Tibial nerve (tissue), 4 donors: ENCODE data around the gene SLC26A11. TPM values are rescaled to one million over a fixed set of nuclear protein-coding genes. Genes with fewer than 3 reads are reported as not detected.
"Not testable (repeated sequence)": the region's sequence is repeated elsewhere in the genome, so short reads cannot be mapped to it uniquely, and the experiment has no call there.

ENCODE experiments used
- DNase-seq, 2 donors: peaks; one replicate each; pipeline ENCODE4 v3.0.0-alpha.2; 2019; ENCODE audit warnings: low spot score in 2 of 2
- H3K27ac ChIP-seq, 4 donors: fragments of 200-600 bp; sonication (generic) in 3 of 4; one replicate each; pipeline ENCODE4 v1.5.1; 2017 to 2019; ENCODE audit warnings: mild to moderate bottlenecking in 1 of 4
- H3K27me3 ChIP-seq, 2 donors: fragments of 200-600 bp; sonication (generic) in 1 of 2; one replicate each; pipeline versions ENCODE4 v1.5.1 to v1.6.0; 2017 to 2019
- H3K36me3 ChIP-seq, 3 donors: fragments of 200-600 bp; sonication (generic); one replicate each; pipeline ENCODE4 v1.5.1; 2018 to 2019
- H3K4me1 ChIP-seq, 4 donors: fragments of 200-600 bp; sonication (generic) in 3 of 4; one replicate each; pipeline ENCODE4 v1.5.1; 2017 to 2019
- H3K4me3 ChIP-seq, 4 donors: fragments of 200-600 bp; sonication (generic) in 3 of 4; one replicate each; pipeline ENCODE4 v1.5.1; 2017 to 2019; ENCODE audit warnings: mild to moderate bottlenecking in 1 of 4, moderate library complexity in 1 of 4
- H3K9me3 ChIP-seq, 4 donors: fragments of 200-600 bp; sonication (generic) in 3 of 4; one replicate each; pipeline ENCODE4 v1.5.1; 2017 to 2019
- EP300 ChIP-seq, 2 donors: sonication (generic); formaldehyde crosslinking; IDR thresholded peaks; one replicate each; pipeline ENCODE4 v1.6.1; 2017; ENCODE audit warnings: antibody characterized with exemption in 2 of 2, mild to moderate bottlenecking in 1 of 2
- POLR2A ChIP-seq, 2 donors: fragments of 450-650 bp; IDR thresholded peaks; one replicate each; pipeline ENCODE4 v1.6.1; 2017; ENCODE audit warnings: antibody characterized with exemption in 2 of 2, mild to moderate bottlenecking in 2 of 2, moderate library complexity in 2 of 2
- WGBS, 2 donors: methylation state at CpG; one replicate each; pipeline ENCODE4 v1.1.5; 2018; 5-methylcytosine and 5-hydroxymethylcytosine counted together
- total RNA-seq, 4 donors: library from RNA; depleted of rRNA; stranded (reverse); fragments of >200 nt; gene quantifications; one replicate each; pipeline ENCODE4 v1.1.0, GENCODE V29; 2016
- TF ChIP-seq, protein P1 (sequence below), 5 experiments: fragments of 200-600 bp in 3 of 5; fragments of 450-650 bp in 2 of 5; sonication (generic) in 3 of 5; IDR thresholded peaks; one replicate each; pipeline ENCODE4 v1.5.1; 2016 to 2019; ENCODE audit warnings: antibody characterized with exemption in 5 of 5, mild to moderate bottlenecking in 3 of 5, moderate library complexity in 2 of 5

SLC26A11 gene
- total RNA-seq, 4 donors from 2014 or later, result 14.4 to 44.7 (median 21.5) TPM

GRCh38 chr17:80274331-80274730, 54.1 kb downstream of the SLC26A11 start:
- WGBS, 2 donors, result 81 to 84% methylated on average over 8 to 9 of the region's 9 CpGs
- no peak overlapping the region for H3K27ac ChIP-seq

DNA sequence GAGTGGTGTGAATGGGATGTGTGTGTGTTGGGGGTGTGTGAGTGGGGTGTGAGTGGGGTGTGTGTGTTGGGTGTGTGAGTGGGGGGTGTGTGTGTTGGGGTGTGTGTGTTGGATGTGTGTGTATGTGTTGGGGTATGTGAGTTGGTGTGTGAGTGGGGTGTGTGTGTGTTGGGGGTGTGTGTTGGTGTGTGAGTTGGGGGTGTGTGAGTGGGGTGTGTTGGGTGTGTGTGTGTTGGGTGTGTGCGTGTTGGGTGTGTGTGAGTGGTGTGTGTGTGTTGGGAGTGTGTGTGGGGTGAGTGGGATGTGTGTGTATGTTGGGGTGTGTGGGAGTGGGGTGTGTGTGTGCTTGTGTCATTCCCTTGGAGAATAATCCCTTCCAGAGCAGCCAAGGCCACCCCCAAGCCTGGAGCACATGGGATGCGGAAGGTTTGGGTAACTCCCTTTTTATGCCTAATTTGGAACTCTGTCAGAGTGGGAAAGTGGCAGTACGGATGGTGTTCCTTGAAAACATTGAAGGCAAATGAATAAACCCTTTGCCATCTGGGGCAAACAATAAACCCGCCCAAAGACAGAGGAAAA, 54.7 kb downstream of the SLC26A11 start:
- Histone ChIP-seq H3K27ac (peak overlapping the region in 1 of 4 donors; percentile 40), H3K9me3 (no peaks in the 10 kb centered on the region), H3K4me3 (no peak overlapping the region), H3K4me1 (peaks cover 0 to 50% (median 18%) of the 10 kb centered on the region in 4 donors), H3K36me3 (peaks cover 0 to 40% (median 12%) of the 10 kb centered on the region in 3 donors), H3K27me3 (no peaks in the 10 kb centered on the region)
- no peak for DNase-seq
- TF ChIP-seq, protein P1, sequence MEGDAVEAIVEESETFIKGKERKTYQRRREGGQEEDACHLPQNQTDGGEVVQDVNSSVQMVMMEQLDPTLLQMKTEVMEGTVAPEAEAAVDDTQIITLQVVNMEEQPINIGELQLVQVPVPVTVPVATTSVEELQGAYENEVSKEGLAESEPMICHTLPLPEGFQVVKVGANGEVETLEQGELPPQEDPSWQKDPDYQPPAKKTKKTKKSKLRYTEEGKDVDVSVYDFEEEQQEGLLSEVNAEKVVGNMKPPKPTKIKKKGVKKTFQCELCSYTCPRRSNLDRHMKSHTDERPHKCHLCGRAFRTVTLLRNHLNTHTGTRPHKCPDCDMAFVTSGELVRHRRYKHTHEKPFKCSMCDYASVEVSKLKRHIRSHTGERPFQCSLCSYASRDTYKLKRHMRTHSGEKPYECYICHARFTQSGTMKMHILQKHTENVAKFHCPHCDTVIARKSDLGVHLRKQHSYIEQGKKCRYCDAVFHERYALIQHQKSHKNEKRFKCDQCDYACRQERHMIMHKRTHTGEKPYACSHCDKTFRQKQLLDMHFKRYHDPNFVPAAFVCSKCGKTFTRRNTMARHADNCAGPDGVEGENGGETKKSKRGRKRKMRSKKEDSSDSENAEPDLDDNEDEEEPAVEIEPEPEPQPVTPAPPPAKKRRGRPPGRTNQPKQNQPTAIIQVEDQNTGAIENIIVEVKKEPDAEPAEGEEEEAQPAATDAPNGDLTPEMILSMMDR (IDR thresholded peaks at IDR 0.05), result no peak
- TF ChIP-seq EP300 (IDR thresholded peaks at IDR 0.05) (no peak), POLR2A (IDR thresholded peaks at IDR 0.05) (no peak)
- WGBS, 2 donors, result 57 to 71% methylated on average over 4 of the region's 4 CpGs

More at GRCh38 chr17:80274331-80274730, 54.1 kb downstream of the SLC26A11 start:
- peaks cover 0 to 40% (median 12%) of the 10 kb centered on the region in 3 donors for H3K36me3 ChIP-seq
- no peaks in the 10 kb centered on the region for H3K9me3 ChIP-seq
- H3K4me3 ChIP-seq, result no peak overlapping the region
- H3K4me1 ChIP-seq, result peaks cover 0 to 44% (median 13%) of the 10 kb centered on the region in 4 donors
- DNase-seq, result no peak
- no peaks in the 10 kb centered on the region for H3K27me3 ChIP-seq
- no peak for TF ChIP-seq POLR2A (IDR thresholded peaks at IDR 0.05)
- TF ChIP-seq, protein P1 (IDR thresholded peaks at IDR 0.05), result no peak
- TF ChIP-seq EP300 (IDR thresholded peaks at IDR 0.05), result no peak

- H3K27ac ChIP-seq, H3K27me3 ChIP-seq, H3K4me3 ChIP-seq, H3K9me3 ChIP-seq, DNase-seq: not testable (repeated sequence)
- WGBS, 2 donors, result 97 to 98% methylated on average over 8 of the region's 8 CpGs
- H3K4me1 ChIP-seq, result peaks cover 0 to 54% (median 22%) of the 10 kb centered on the region in 4 donors
- H3K36me3 ChIP-seq, result peaks cover 0 to 40% (median 12%) of the 10 kb centered on the region in 3 donors
Measured at GRCh38 chr17:80275857-80276256, 55.6 kb downstream of the SLC26A11 start.

DNA sequence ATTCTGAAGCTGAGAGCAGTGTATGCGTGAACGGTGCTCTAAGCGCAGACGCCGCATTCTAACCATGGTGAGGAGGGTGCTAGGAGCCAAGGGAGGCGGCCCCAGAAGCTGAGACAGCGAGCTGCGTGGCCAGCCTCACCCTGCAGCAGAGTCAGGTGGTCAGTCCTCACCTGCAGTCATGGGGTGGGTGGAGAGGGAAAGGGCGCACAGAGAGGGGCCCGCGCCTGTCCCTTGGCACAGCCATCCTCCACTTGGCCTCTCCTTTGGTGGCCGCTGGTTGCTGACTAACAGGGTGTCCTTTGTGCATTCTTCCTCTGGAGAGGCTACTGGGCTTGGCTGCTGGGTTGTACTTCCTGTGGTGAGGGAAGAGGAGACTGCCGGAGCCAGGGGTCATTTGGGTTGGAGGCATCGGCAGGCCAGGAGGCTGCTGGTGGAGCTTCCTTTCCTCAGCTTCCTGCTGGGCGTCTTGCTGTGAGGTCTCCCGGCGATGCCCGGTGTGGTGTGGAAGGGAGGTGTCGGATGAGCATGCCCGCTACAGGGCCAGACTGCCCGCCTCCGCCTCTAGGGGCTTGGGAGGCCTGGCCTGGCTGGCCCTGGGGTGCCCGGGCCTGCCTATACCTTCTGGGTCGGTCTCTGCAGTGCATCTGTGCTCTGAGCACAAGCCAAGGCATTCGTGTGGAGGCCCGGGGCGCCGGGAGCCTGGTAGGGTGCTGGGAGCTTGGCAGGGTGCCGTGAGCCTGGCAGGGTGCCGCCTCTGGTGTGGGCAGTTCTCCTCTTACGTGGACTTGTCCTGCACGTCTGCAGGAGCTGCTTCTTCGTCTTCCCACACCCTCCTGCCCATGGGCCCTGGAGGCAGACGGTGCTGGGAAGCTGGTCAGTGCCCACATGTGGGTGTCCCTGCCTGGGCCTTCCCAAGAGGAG, 57.8 kb downstream of the SLC26A11 start:
- Histone ChIP-seq H3K27me3 (no peaks in the 10 kb centered on the region), H3K36me3 (peaks cover 0 to 39% (median 12%) of the 10 kb centered on the region in 3 donors), H3K27ac (peak overlapping the region in 3 of 4 donors; percentile 16 to 77 (median 75)), H3K9me3 (no peaks in the 10 kb centered on the region), H3K4me1 (peaks cover 0 to 50% (median 22%) of the 10 kb centered on the region in 4 donors), H3K4me3 (no peak overlapping the region)
- DNase-seq, result no peak
- 57 to 69% methylated on average over 20 to 27 of the region's 34 CpGs for WGBS, 2 donors
- TF ChIP-seq, protein P1 (IDR thresholded peaks at IDR 0.05), result no peak
- no peak for TF ChIP-seq EP300 (IDR thresholded peaks at IDR 0.05)

GRCh38 chr17:80279895-80280294, 59.7 kb downstream of the SLC26A11 start:
- H3K4me1 ChIP-seq, result peaks cover 0 to 45% (median 22%) of the 10 kb centered on the region in 4 donors
- H3K27me3 ChIP-seq, result no peaks in the 10 kb centered on the region
- DNase-seq, result no peak
- H3K27ac ChIP-seq, result peak overlapping the region in 2 of 4 donors; percentile 75 to 77
- peaks cover 0 to 31% (median 0%) of the 10 kb centered on the region in 3 donors for H3K36me3 ChIP-seq
- 34 to 38% methylated on average over 14 of the region's 14 CpGs for WGBS, 2 donors
- no peak overlapping the region for H3K4me3 ChIP-seq
- no peak for TF ChIP-seq POLR2A (IDR thresholded peaks at IDR 0.05)
- TF ChIP-seq EP300 (IDR thresholded peaks at IDR 0.05), result peak in 1 of 2 donors; percentile 46
- TF ChIP-seq, protein P1 (IDR thresholded peaks at IDR 0.05), result peak in 2 of 5 experiments; percentile 13 to 33
- no peaks in the 10 kb centered on the region for H3K9me3 ChIP-seq
